Measurements from ENCODE around the gene NDUFS2. TPM values are rescaled to one million over a fixed set of nuclear protein-coding genes. Genes with fewer than 3 reads are reported as not detected.
A peak's percentile ranks its signal among the peaks of the same experiment; 100 is the strongest.

Gene NDUFS2
- total RNA-seq: 10 to 100 TPM; 83.5 to 100.0 TPM
- polyA plus RNA-seq (2013, experiment 1 of 2): 130 TPM
- 112 TPM for polyA plus RNA-seq (2013, experiment 2 of 2)
- long read RNA-seq, experiment 1, partial matches to known transcripts: 55 of 63 reads
- long read RNA-seq, experiment 1, other reads (novel, unspliced or antisense): 7 of 63 reads
- long read RNA-seq, experiment 2, partial matches to known transcripts: 218 of 246 reads
- long read RNA-seq, experiment 2, other reads (novel, unspliced or antisense): 28 of 246 reads
- long read RNA-seq, experiment 3, partial matches to known transcripts: 499 of 538 reads
- long read RNA-seq, experiment 3, other reads (novel, unspliced or antisense): 38 of 538 reads
- long read RNA-seq, experiment 4, partial matches to known transcripts: 609 of 645 reads
- long read RNA-seq, experiment 4, other reads (novel, unspliced or antisense): 34 of 645 reads

DNA sequence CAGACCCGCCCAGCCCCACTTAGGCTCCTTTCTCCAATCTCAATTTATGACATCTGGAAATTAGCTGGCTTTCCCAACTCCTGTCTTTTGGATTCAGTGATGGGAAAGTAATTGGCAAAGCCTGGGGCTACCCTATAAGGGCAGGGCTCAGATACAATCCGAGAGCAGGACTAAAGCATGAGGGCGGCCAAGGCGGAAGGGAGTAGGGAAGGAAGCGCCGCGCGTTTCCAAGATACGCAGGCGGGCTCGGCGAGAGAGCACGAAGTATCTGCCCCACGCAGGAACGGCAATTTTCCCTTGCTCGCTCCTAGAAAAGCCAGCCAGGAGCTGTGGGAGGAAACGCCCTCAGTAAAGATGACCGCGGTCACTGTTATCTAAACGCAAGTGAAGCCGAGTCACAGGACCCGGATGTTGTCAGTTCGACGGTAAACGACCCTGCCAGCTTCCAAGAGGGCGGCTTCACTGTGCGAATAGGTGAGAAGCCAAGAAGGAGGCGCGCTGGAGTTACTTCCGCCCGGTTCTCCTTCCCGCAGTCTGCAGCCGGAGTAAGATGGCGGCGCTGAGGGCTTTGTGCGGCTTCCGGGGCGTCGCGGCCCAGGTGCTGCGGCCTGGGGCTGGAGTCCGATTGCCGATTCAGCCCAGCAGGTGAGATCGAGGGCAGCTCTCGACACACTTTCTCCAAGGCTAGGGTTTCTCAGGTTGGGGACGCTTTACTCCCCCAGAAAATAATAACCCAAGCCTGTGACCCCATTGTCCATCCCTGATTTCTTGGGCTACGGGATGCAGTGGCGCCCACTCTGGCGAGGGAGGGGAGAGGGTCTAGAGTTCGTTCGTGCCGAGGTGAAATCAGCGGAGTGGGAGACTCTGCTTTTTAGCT is at the start of gene NDUFS2:
Gene NDUFS2 (plus strand): TSS at position 532 of the 877 bp plus-strand sequence. CDS start 19 bp downstream, at position 551.
- Mint-ChIP-seq H3K36me3 (ENCODE audit: low read depth) (peaks cover 30% of the 10 kb centered on the region), H3K4me1 (peaks cover 44% of the 10 kb centered on the region), H3K27me3 (ENCODE audit: insufficient read depth) (no peaks in the 10 kb centered on the region), H3K4me3 (peak within 1 kb of the TSS; percentile 88), H3K9me3 (no peaks in the 10 kb centered on the region), H3K27ac (peak within 1 kb of the TSS; percentile 97)
- H3K9me3 ChIP-seq (ENCODE audit: control insufficient read depth, low read length): no peaks in the 10 kb centered on the region
- peaks cover 38% of the 10 kb centered on the region for H3K36me3 ChIP-seq (ENCODE audit: control insufficient read depth, insufficient read depth, low read length)
- peaks cover 18% of the 10 kb centered on the region for H3K4me1 ChIP-seq (ENCODE audit: control insufficient read depth, insufficient read depth, low read length)
- peak within 1 kb of the TSS; percentile 89 for H3K4me3 ChIP-seq (ENCODE audit: low read length)
- TF ChIP-seq, protein P1, sequence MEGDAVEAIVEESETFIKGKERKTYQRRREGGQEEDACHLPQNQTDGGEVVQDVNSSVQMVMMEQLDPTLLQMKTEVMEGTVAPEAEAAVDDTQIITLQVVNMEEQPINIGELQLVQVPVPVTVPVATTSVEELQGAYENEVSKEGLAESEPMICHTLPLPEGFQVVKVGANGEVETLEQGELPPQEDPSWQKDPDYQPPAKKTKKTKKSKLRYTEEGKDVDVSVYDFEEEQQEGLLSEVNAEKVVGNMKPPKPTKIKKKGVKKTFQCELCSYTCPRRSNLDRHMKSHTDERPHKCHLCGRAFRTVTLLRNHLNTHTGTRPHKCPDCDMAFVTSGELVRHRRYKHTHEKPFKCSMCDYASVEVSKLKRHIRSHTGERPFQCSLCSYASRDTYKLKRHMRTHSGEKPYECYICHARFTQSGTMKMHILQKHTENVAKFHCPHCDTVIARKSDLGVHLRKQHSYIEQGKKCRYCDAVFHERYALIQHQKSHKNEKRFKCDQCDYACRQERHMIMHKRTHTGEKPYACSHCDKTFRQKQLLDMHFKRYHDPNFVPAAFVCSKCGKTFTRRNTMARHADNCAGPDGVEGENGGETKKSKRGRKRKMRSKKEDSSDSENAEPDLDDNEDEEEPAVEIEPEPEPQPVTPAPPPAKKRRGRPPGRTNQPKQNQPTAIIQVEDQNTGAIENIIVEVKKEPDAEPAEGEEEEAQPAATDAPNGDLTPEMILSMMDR (conservative IDR thresholded peaks at IDR 0.05): peak; percentile 61
- H3K27ac ChIP-seq (ENCODE audit: low read depth, low read length): peak within 1 kb of the TSS; percentile 88
- WGBS, 2 experiments (ENCODE audit: insufficient coverage in 1 of 2, insufficient read length in 1 of 2): 6 to 11% methylated on average over 45 to 53 of the region's 53 CpGs
- no peaks in the 10 kb centered on the region for H3K27me3 ChIP-seq (ENCODE audit: control insufficient read depth, insufficient read depth, low read length, poor library complexity, severe bottlenecking)
- peak; percentile 99 for DNase-seq
- H3K9ac ChIP-seq (ENCODE audit: extremely low read depth, low read length, poor library complexity, severe bottlenecking): peak within 1 kb of the TSS; percentile 93

DNA sequence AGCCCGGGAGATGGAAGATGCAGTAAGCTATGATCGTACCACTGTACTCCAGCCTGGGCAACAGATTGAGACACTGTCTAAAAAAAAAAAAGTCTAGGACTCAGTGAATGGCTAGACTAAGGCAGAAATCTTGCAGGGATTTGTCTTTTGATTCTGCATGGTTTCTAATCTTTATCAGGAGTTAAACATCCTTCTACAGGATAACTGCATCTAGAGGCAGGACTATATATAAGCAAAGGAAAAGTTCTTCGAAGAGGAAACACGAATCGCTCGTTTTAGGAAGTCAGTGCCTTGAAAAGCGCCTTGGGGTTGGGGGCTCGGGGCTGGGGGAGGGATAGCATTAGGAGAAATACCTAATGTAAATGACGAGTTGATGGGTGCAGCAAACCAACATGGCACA is 49.0 kb upstream of the NDUFS2 start:
- Mint-ChIP-seq H3K27me3 (ENCODE audit: insufficient read depth) (no peaks in the 10 kb centered on the region), H3K9me3 (no peaks in the 10 kb centered on the region), H3K27ac (peak overlapping the region; percentile 100), H3K36me3 (ENCODE audit: low read depth) (peaks cover 12% of the 10 kb centered on the region), H3K4me1 (peaks cover 12% of the 10 kb centered on the region), H3K4me3 (peak overlapping the region; percentile 90)
- Histone ChIP-seq H3K4me3 (ENCODE audit: low read length) (peak overlapping the region; percentile 99), H3K27me3 (ENCODE audit: control insufficient read depth, insufficient read depth, low read length, poor library complexity, severe bottlenecking) (no peaks in the 10 kb centered on the region), H3K9ac (ENCODE audit: extremely low read depth, low read length, poor library complexity, severe bottlenecking) (peak overlapping the region; percentile 97), H3K9me3 (ENCODE audit: control insufficient read depth, low read length) (no peaks in the 10 kb centered on the region), H3K27ac (ENCODE audit: low read depth, low read length) (no peak overlapping the region), H3K4me1 (ENCODE audit: control insufficient read depth, insufficient read depth, low read length) (no peaks in the 10 kb centered on the region), H3K36me3 (ENCODE audit: control insufficient read depth, insufficient read depth, low read length) (peaks cover 15% of the 10 kb centered on the region)
- no peak for DNase-seq
- WGBS, 2 experiments (ENCODE audit: insufficient coverage in 1 of 2, insufficient read length in 1 of 2): 35 to 100% methylated on average over 2 to 9 of the region's 9 CpGs
- TF ChIP-seq, protein P1 (conservative IDR thresholded peaks at IDR 0.05): no peak

DNA sequence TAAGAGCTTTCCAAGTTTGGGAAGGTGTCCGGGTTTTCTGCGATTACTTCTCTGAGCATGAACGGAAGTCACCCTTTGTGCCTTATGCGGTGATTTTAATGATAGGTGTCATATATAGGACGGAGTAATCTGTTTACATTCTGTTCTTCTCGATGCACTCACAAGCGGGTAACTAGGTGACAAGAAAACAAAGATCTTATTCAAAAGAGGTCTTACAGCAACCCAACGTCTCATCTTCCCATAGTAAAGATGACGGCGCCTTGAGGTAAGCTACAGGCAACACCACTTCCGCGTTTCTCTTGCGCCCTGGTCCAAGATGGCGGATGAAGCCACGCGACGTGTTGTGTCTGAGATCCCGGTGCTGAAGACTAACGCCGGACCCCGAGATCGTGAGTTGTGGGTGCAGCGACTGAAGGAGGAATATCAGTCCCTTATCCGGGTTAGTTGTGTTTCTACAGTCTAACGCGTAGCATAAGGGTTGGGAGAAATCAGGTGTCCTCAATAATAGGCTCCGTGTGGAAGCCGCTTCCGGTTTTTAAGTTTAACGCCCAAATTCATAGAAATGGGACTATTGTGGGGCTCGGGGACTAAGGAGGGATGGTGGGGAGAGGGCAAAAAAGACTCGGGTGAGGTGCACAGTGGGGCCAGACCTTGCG is 48.4 kb upstream of the NDUFS2 start, which contains the start of gene UFC1:
Gene UFC1 (plus strand): TSS at position 297 of the 656 bp plus-strand sequence. CDS start 20 bp downstream, at position 317.
- no peaks in the 10 kb centered on the region for H3K27me3 ChIP-seq (ENCODE audit: control insufficient read depth, insufficient read depth, low read length, poor library complexity, severe bottlenecking)
- H3K27ac Mint-ChIP-seq: peak within 1 kb of the TSS; percentile 100
- H3K4me1 ChIP-seq (ENCODE audit: control insufficient read depth, insufficient read depth, low read length): no peaks in the 10 kb centered on the region
- WGBS, 2 experiments (ENCODE audit: insufficient coverage in 1 of 2, insufficient read length in 1 of 2): 1 to 2% methylated on average over 29 to 33 of the region's 33 CpGs
- no peaks in the 10 kb centered on the region for H3K9me3 Mint-ChIP-seq
- no peaks in the 10 kb centered on the region for H3K27me3 Mint-ChIP-seq (ENCODE audit: insufficient read depth)
- H3K4me3 ChIP-seq (ENCODE audit: low read length): peak within 1 kb of the TSS; percentile 99
- H3K4me1 Mint-ChIP-seq: peaks cover 16% of the 10 kb centered on the region
- peaks cover 15% of the 10 kb centered on the region for H3K36me3 Mint-ChIP-seq (ENCODE audit: low read depth)
- TF ChIP-seq, protein P1 (conservative IDR thresholded peaks at IDR 0.05): no peak
- H3K9ac ChIP-seq (ENCODE audit: extremely low read depth, low read length, poor library complexity, severe bottlenecking): peak within 1 kb of the TSS; percentile 97
- H3K9me3 ChIP-seq (ENCODE audit: control insufficient read depth, low read length): no peaks in the 10 kb centered on the region
- H3K27ac ChIP-seq (ENCODE audit: low read depth, low read length): peak within 1 kb of the TSS; percentile 88
- DNase-seq: peak; percentile 89
- H3K4me3 Mint-ChIP-seq: peak within 1 kb of the TSS; percentile 90
- peaks cover 21% of the 10 kb centered on the region for H3K36me3 ChIP-seq (ENCODE audit: control insufficient read depth, insufficient read depth, low read length)
